ENCODE results near the gene CDK10.

GRCh38 chr16:89717688-89718505, 31.4 kb downstream of the CDK10 start:
- TF ChIP-seq CTCF (conservative IDR thresholded peaks at IDR 0.05; ENCODE audit: low read length), result no peak
- TF ChIP-seq EZH2phosphoT487 (IDR thresholded peaks at IDR 0.05; ENCODE audit: borderline replicate concordance), result no peak
